Measurements from ENCODE around the gene SLC2A8. TPM values are rescaled to one million over a fixed set of nuclear protein-coding genes. Genes with fewer than 3 reads are reported as not detected.

Gene SLC2A8
- total RNA-seq, 4 donors from 2014 or later, result 9.6 to 95.8 (median 29.4) TPM

DNA sequence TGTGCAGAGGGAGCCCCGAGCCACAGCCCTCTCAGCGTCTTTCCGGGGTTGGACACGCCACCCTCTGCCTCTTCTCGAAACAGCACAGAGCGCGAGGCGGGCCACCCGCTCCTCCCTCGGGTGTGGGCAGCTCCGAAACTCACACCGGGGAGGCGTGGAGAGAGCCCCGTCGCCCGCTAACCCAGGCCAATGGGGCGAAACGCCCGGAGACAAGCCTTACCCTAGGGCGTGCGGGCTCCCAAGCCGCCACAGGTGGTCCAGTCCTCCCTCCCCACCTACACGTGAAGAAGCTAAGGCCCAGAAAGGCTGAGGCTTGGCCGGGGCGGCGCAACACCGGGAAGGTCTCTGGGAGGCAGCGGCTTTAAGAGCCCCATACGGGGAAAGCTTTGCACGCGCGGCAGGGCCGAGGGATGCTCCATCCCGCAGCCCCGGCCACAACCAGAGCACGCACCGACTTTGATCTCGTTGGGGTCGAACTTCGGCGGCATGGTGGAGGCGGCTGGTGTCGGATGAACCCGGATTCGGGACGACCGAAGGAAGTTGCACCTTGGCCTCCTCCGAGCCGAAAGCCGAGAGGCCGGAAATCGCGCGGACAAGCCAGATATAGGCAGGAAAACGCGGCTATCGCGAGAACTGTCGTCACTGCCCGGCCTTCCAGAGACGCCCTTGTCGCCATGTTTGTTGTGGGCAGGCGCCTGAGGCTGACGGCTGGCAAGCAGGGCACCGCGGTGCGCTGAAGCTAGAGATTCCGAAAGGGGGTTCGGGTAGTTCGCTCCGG is 54.0 kb downstream of the SLC2A8 start, which contains the start of the genes LRSAM1 and RPL12:
Gene LRSAM1, plus strand, starts transcription at position 681 of the 778 bp plus-strand sequence. CDS start 3,018 bp downstream, outside the sequence.
Gene RPL12, minus strand, starts transcription at position 577 of the 778 bp plus-strand sequence. Its CDS starts 89 bp downstream, at position 488.
- peak; percentile 97 for DNase-seq
- peaks cover 20 to 41% (median 35%) of the 10 kb centered on the region in 4 donors for H3K4me1 ChIP-seq
- peaks cover 0 to 34% (median 9%) of the 10 kb centered on the region in 4 donors for H3K36me3 ChIP-seq
- peak within 1 kb of the TSS; percentile 94 to 98 (median 94) for H3K27ac ChIP-seq
- no peaks in the 10 kb centered on the region for H3K27me3 ChIP-seq
- peak within 1 kb of the TSS; percentile 61 to 92 (median 66) for H3K4me3 ChIP-seq
- in situ Hi-C loops (cut with MboI; ENCODE audit: low pct_ligation_motif_present in 1 of 4, low pct_unique_long_range_greater_than_20kb in 1 of 4, low sequenced_read_pairs in 3 of 4) (no loop called here), intact Hi-C loops (cut with DNase I; ENCODE audit: low total_unique reads) (no loop called here)
- WGBS, 2 donors (ENCODE audit: low coverage in 1 of 2), result 1% methylated on average over 13 of the region's 71 CpGs; no CpG with 5 or more reads in 1 of the 2 donors
- TF ChIP-seq EP300 (IDR thresholded peaks at IDR 0.05; ENCODE audit: low read depth) (no peak), POLR2A (IDR thresholded peaks at IDR 0.05) (peak; percentile 100), POLR2AphosphoS5 (IDR thresholded peaks at IDR 0.05) (peak; percentile 100)
- TF ChIP-seq, protein P1, sequence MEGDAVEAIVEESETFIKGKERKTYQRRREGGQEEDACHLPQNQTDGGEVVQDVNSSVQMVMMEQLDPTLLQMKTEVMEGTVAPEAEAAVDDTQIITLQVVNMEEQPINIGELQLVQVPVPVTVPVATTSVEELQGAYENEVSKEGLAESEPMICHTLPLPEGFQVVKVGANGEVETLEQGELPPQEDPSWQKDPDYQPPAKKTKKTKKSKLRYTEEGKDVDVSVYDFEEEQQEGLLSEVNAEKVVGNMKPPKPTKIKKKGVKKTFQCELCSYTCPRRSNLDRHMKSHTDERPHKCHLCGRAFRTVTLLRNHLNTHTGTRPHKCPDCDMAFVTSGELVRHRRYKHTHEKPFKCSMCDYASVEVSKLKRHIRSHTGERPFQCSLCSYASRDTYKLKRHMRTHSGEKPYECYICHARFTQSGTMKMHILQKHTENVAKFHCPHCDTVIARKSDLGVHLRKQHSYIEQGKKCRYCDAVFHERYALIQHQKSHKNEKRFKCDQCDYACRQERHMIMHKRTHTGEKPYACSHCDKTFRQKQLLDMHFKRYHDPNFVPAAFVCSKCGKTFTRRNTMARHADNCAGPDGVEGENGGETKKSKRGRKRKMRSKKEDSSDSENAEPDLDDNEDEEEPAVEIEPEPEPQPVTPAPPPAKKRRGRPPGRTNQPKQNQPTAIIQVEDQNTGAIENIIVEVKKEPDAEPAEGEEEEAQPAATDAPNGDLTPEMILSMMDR (IDR thresholded peaks at IDR 0.05), result peak in 2 of 5 experiments; percentile 11 to 25
- no peaks in the 10 kb centered on the region for H3K9me3 ChIP-seq

DNA sequence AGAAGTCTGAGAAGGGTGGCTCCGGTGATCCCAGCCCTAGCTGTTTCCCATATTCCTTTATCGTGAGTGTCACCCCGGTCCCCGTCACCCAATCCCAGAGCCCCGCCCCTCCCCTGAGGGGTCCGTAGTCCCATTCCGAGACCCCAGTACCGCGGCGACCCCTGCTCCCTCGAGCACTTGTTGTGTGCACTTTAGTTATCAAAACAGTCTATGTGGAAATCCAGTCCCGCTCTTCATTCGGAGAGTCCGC is 54.6 kb downstream of the SLC2A8 start:
- peaks cover 20 to 41% (median 35%) of the 10 kb centered on the region in 4 donors for H3K4me1 ChIP-seq
- no peak for DNase-seq
- WGBS, 2 donors (ENCODE audit: low coverage in 1 of 2), result 1% methylated on average over 14 of the region's 14 CpGs; no CpG with 5 or more reads in 1 of the 2 donors
- peaks cover 0 to 34% (median 6%) of the 10 kb centered on the region in 4 donors for H3K36me3 ChIP-seq
- TF ChIP-seq, protein P1 (IDR thresholded peaks at IDR 0.05), result no peak
- TF ChIP-seq EP300 (IDR thresholded peaks at IDR 0.05; ENCODE audit: low read depth), result no peak
- TF ChIP-seq POLR2A (IDR thresholded peaks at IDR 0.05), result no peak
- no peak for TF ChIP-seq POLR2AphosphoS5 (IDR thresholded peaks at IDR 0.05)
- H3K27ac ChIP-seq, result peak overlapping the region; percentile 94 to 98 (median 94)
- intact Hi-C loops (cut with DNase I; ENCODE audit: low total_unique reads), result no loop called here
- H3K9me3 ChIP-seq, result no peaks in the 10 kb centered on the region
- peak overlapping the region; percentile 61 to 72 (median 66) for H3K4me3 ChIP-seq
- H3K27me3 ChIP-seq, result no peaks in the 10 kb centered on the region
- in situ Hi-C loops (cut with MboI; ENCODE audit: low pct_ligation_motif_present in 1 of 4, low pct_unique_long_range_greater_than_20kb in 1 of 4, low sequenced_read_pairs in 3 of 4), result no loop called here

DNA sequence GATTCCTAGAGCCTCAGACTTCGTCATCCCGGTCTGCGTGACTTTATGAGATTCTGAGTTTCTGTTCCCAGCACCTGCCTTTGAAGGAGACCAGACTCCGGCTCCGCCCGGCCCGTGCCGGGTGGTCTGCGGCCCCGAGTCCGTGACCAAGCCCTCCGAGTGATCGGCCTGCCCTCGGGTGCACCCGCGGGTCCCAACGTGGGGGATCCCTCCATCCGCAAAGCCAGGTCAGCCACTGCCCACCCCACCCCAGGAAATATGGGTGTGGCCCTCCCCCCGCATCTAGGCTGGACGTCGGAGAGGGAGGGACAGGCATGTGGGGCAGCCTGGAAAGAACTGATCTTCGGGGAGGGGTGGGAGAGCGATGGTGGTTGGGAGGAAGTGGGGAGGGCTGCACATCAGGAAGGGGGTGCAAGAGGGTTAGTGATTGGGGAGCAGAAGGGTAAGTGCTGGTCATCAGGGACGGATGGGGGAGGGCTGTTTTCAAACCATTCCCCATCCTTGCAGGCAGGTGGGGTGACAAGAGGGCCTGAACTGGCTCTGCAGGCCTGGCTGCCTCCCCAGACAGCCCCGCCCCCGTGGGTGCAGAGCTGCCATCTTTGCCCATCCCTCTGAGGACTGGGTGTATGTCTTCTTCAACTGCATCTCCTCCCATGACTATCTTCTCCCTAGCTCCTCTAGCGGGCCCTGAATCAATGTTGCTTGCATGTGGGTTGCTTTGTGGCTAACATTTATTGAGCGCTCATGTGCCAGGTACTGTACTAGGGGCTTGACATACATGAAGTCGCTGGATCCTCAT is 55.1 kb downstream of the SLC2A8 start:
- DNase-seq, result peak; percentile 58
- Histone ChIP-seq H3K36me3 (peaks cover 0 to 28% (median 4%) of the 10 kb centered on the region in 4 donors), H3K4me3 (peak overlapping the region; percentile 61 to 72 (median 66)), H3K27me3 (no peaks in the 10 kb centered on the region), H3K9me3 (no peaks in the 10 kb centered on the region), H3K27ac (peak overlapping the region; percentile 94 to 98 (median 94)), H3K4me1 (peaks cover 20 to 41% (median 35%) of the 10 kb centered on the region in 4 donors)
- in situ Hi-C loops (cut with MboI; ENCODE audit: low pct_ligation_motif_present in 1 of 4, low pct_unique_long_range_greater_than_20kb in 1 of 4, low sequenced_read_pairs in 3 of 4) (no loop called here), intact Hi-C loops (cut with DNase I; ENCODE audit: low total_unique reads) (loop anchor here (2.0 kb wide), 1 partner anchor 55 kb away; the partner anchor contains the start of gene SLC2A8)
- WGBS, 2 donors (ENCODE audit: low coverage in 1 of 2), result 7% methylated on average over 29 of the region's 29 CpGs; no CpG with 5 or more reads in 1 of the 2 donors
- TF ChIP-seq POLR2A (IDR thresholded peaks at IDR 0.05) (no peak), EP300 (IDR thresholded peaks at IDR 0.05; ENCODE audit: low read depth) (no peak), POLR2AphosphoS5 (IDR thresholded peaks at IDR 0.05) (no peak)
- TF ChIP-seq, protein P1 (IDR thresholded peaks at IDR 0.05), result no peak

DNA sequence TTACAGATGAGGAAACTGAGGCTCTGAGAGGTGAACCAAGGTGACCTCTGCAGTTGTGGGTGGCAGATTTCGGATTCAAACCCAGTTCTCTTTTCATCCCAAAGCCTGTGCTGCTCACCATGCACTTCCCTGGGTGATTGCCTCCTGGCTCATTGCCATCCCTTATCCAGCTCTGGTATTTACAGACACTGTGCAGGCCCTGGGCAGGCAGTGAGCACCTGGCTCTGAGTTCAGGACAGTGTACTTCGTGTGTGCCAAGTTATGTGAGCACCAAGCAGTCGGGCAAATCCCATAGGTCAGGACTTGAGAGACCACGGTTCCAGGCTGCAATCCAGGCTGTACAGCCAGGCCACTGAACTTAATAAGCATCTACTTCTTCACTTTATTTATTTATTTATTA is 55.7 kb downstream of the SLC2A8 start:
- H3K4me1 ChIP-seq, result peaks cover 20 to 41% (median 35%) of the 10 kb centered on the region in 4 donors
- TF ChIP-seq POLR2AphosphoS5 (IDR thresholded peaks at IDR 0.05) (peak; percentile 52 to 74 (median 56)), POLR2A (IDR thresholded peaks at IDR 0.05) (no peak), EP300 (IDR thresholded peaks at IDR 0.05; ENCODE audit: low read depth) (no peak)
- TF ChIP-seq, protein P1 (IDR thresholded peaks at IDR 0.05), result no peak
- H3K27ac ChIP-seq, result peak overlapping the region; percentile 94 to 98 (median 94)
- DNase-seq, result peak; percentile 85
- intact Hi-C loops (cut with DNase I; ENCODE audit: low total_unique reads) (loop anchor here (2.0 kb wide), 1 partner anchor 56 kb away; the partner anchor contains the start of gene SLC2A8), in situ Hi-C loops (cut with MboI; ENCODE audit: low pct_ligation_motif_present in 1 of 4, low pct_unique_long_range_greater_than_20kb in 1 of 4, low sequenced_read_pairs in 3 of 4) (no loop called here)
- WGBS, 2 donors (ENCODE audit: low coverage in 1 of 2), result 0 to 39% methylated on average over 1 to 4 of the region's 4 CpGs
- no peaks in the 10 kb centered on the region for H3K27me3 ChIP-seq
- peak overlapping the region in 1 of 4 donors; percentile 61 for H3K4me3 ChIP-seq
- peaks cover 0 to 22% (median 5%) of the 10 kb centered on the region in 4 donors for H3K36me3 ChIP-seq
- H3K9me3 ChIP-seq, result no peaks in the 10 kb centered on the region
